K562 (cell line): ENCODE measurements around the gene CSNK1G1.

Source experiments
- ADNP ChIP-seq: fragments of 200-800 bp; sonication (Bioruptor generic); IDR thresholded peaks from 2 replicates; pipeline ENCODE4 v1.6.1; 2016; ENCODE audit warnings: missing genetic modification characterization, missing compliant biosample characterization
- ATF2 ChIP-seq: sonication (generic); formaldehyde crosslinking; IDR thresholded peaks from 2 replicates; pipeline ENCODE4 v1.8.1; 2022; ENCODE audit warnings: missing genetic modification reagents
- CTCF ChIP-seq, 3 experiments: IDR thresholded peaks in 2 of 3; conservative IDR thresholded peaks in 1 of 3; 2 replicates each; pipeline ENCODE4 v1.5.1; 2011 to 2012; ENCODE audit warnings: low read length in 3 of 3, mild to moderate bottlenecking in 3 of 3, control low read depth in 2 of 3, improper control_type of control experiment in 1 of 3, inconsistent platforms in 1 of 3, low read depth in 1 of 3, mixed read lengths in 1 of 3, moderate library complexity in 1 of 3; ENCODE audit not compliant: insufficient read depth in 2 of 3
- DMBX1 ChIP-seq: fragments of 250-450 bp; sonication (Bioruptor Pico); IDR thresholded peaks from 2 replicates; pipeline ENCODE4 v1.8.0; 2022; ENCODE audit warnings: inconsistent platforms, mild to moderate bottlenecking, moderate library complexity, borderline replicate concordance
- ELF4 ChIP-seq: fragments of 450-650 bp; formaldehyde crosslinking; IDR thresholded peaks from 2 replicates; pipeline ENCODE4 v1.4.0; 2022; ENCODE audit warnings: missing genetic modification characterization
- MXI1 ChIP-seq: IDR thresholded peaks from 2 replicates; pipeline ENCODE4 v1.6.1; 2011; ENCODE audit warnings: low read depth, mild to moderate bottlenecking, improper control_type of control experiment, low read length
- NFXL1 ChIP-seq: fragments of 450-650 bp; formaldehyde crosslinking; IDR thresholded peaks from 2 replicates; pipeline ENCODE4 v1.4.0; 2021; ENCODE audit warnings: mild to moderate bottlenecking
- PHF8 ChIP-seq: fragments of 200-600 bp; sonication (generic); IDR thresholded peaks from 2 replicates; pipeline ENCODE4 v1.6.1; 2012; ENCODE audit warnings: mixed run types, mild to moderate bottlenecking, inconsistent platforms, low read length, moderate library complexity, borderline replicate concordance
- POLR2AphosphoS5 ChIP-seq: IDR thresholded peaks from 2 replicates; pipeline ENCODE4 v1.6.1; 2011; ENCODE audit warnings: mild to moderate bottlenecking, low read depth, low read length, moderate library complexity; ENCODE audit not compliant: control insufficient read depth, insufficient read depth
- PREB ChIP-seq: sonication (generic); formaldehyde crosslinking; IDR thresholded peaks from 2 replicates; pipeline ENCODE4 v1.8.1; 2023; ENCODE audit warnings: mild to moderate bottlenecking, missing genetic modification reagents
- SMC3 ChIP-seq: conservative IDR thresholded peaks from 2 replicates; pipeline ENCODE4 v1.6.1; 2011; ENCODE audit warnings: low read depth, low read length, improper control_type of control experiment; ENCODE audit not compliant: insufficient read depth
- SP2 ChIP-seq: IDR thresholded peaks from 2 replicates; pipeline ENCODE4 v1.6.1; 2011; ENCODE audit warnings: mild to moderate bottlenecking, low read depth, low read length, moderate library complexity; ENCODE audit not compliant: poor library complexity, severe bottlenecking; ENCODE audit errors: extremely low read depth

GRCh38 chr15:64229129-64229724, 126.7 kb downstream of the CSNK1G1 start:
- TF ChIP-seq POLR2AphosphoS5 = no peak
- TF ChIP-seq ADNP (tag) = no peak
- TF ChIP-seq MXI1 = no peak
- TF ChIP-seq SP2 = no peak
- no peak for TF ChIP-seq ATF2 (CRISPR knock-in tag)
- TF ChIP-seq PHF8 = no peak
- no peak for TF ChIP-seq NFXL1 (CRISPR knock-in tag)
- no peak for TF ChIP-seq SMC3
- no peak for TF ChIP-seq ELF4 (CRISPR knock-in tag)
- TF ChIP-seq CTCF (IDR thresholded peaks at IDR 0.05 in 2 of 3, conservative IDR thresholded peaks at IDR 0.05 in 1 of 3; ENCODE audit: insufficient read depth in 2 of 3, low read depth in 1 of 3, low read length in 3 of 3) = no peak
- no peak for TF ChIP-seq PREB
- TF ChIP-seq DMBX1 = no peak
